ENCODE measurements around the gene RHOA.

GRCh38 chr3:49413338-49413734, 1.6 kb upstream of the RHOA start:
- TF ChIP-seq CTCF (CRISPR knock-in tag; IDR thresholded peaks at IDR 0.05) (no peak), ZNF253 (CRISPR knock-in tag; IDR thresholded peaks at IDR 0.05; ENCODE audit: borderline replicate concordance) (no peak), MAFK (conservative IDR thresholded peaks at IDR 0.05 in 1 of 2, IDR thresholded peaks at IDR 0.05 in 1 of 2; ENCODE audit: low read length in 2 of 2) (no peak)
